Mesodermal cell (in vitro differentiated cells): ENCODE data around the gene TMEM200B.
"Not testable (repeated sequence)": the region's sequence is repeated elsewhere in the genome, so short reads cannot be mapped to it uniquely, and the experiment has no call there.

Source experiments
- H3K27ac ChIP-seq: 2 replicates; pipeline ENCODE4 v1.7.0; 2013; ENCODE audit warnings: mild to moderate bottlenecking, low read depth, low read length, moderate library complexity; ENCODE audit not compliant: severe bottlenecking
- H3K36me3 ChIP-seq: 2 replicates; pipeline ENCODE4 v1.7.1; 2013; ENCODE audit warnings: mild to moderate bottlenecking, low read length, moderate library complexity; ENCODE audit not compliant: control insufficient read depth, insufficient read depth
- H3K4me1 ChIP-seq: one replicate; pipeline ENCODE4 v1.7.1; 2013; ENCODE audit warnings: mild to moderate bottlenecking, low read length; ENCODE audit not compliant: insufficient read depth, control insufficient read depth, poor library complexity, severe bottlenecking
- H3K4me3 ChIP-seq: 2 replicates; pipeline ENCODE4 v1.7.0; 2013; ENCODE audit warnings: low read length, control low read depth, mild to moderate bottlenecking; ENCODE audit not compliant: insufficient read depth, poor library complexity, severe bottlenecking; ENCODE audit errors: extremely low read depth
- H3K9me3 ChIP-seq: 2 replicates; pipeline ENCODE4 v1.7.1; 2013; ENCODE audit warnings: mild to moderate bottlenecking, low read length, moderate library complexity; ENCODE audit not compliant: control insufficient read depth
- WGBS, 2 experiments: methylation state at CpG; one replicate each; pipeline ENCODE4 v1.1.5; 2013; ENCODE audit warnings: missing lambda C conversion rate in 2 of 2; ENCODE audit not compliant: insufficient coverage in 2 of 2; 5-methylcytosine and 5-hydroxymethylcytosine counted together

The TMEM200B gene

DNA sequence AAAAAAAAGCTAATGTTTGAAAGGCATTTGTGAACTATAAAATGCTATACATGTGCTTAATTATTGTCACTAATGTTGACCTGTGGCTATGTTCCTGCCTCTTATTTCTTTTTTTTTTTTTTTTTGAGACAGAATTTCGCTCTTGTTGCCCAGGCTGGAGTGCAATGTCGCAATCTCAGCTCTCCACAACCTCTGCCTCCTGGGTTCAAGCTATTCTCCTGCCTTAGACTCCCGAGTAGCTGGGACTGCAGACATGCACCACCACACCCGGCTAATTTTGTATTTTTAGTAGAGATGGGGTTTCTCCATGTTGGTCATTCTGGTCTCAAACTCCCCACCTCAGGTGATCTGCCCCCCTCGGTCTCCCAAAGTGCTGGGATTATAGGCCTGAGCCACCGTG is 15.7 kb downstream of the TMEM200B start:
- H3K4me3 ChIP-seq, H3K36me3 ChIP-seq: not testable (repeated sequence)
- 100% methylated on average over 1 to 2 of the region's 6 CpGs for WGBS, 2 experiments

DNA sequence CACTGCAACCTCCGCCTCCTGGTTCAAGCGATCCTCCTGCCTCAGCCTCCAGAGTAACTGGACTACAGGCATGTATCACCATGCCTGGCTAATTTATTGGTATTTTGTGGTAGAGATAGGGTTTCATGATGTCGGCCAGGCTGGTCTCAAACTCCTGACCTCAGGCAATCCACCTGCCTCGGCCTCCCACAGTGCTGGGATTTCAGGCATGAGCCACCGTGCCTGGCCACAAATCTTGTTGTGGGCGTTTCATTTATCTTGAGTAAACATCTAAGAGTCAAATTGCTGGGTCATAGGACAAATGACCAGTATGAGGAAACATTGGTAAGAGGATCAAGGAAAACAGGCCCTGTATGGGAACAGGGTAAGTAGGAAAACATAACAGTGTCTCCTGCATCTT is 17.9 kb downstream of the TMEM200B start:
- H3K4me1 ChIP-seq: no peaks in the 10 kb centered on the region
- H3K9me3 ChIP-seq: no peaks in the 10 kb centered on the region
- H3K4me3 ChIP-seq: no peak overlapping the region
- H3K27ac ChIP-seq: no peak overlapping the region
- WGBS, 2 experiments: 88 to 96% methylated on average over 6 of the region's 6 CpGs
- H3K36me3 ChIP-seq: no peaks in the 10 kb centered on the region

More for the DNA sequence above, 15.7 kb downstream of the TMEM200B start:
- H3K4me1 ChIP-seq, H3K27ac ChIP-seq, H3K9me3 ChIP-seq: not testable (repeated sequence)

GRCh38 chr1:29100487-29100886 is 23.2 kb downstream of the TMEM200B start:
- H3K4me3 ChIP-seq: no peak overlapping the region
- no CpG with 5 or more reads among the region's 1 CpG for WGBS, 2 experiments
- no peaks in the 10 kb centered on the region for H3K9me3 ChIP-seq
- no peaks in the 10 kb centered on the region for H3K4me1 ChIP-seq
- H3K27ac ChIP-seq: no peak overlapping the region
- peaks cover 9% of the 10 kb centered on the region for H3K36me3 ChIP-seq

DNA sequence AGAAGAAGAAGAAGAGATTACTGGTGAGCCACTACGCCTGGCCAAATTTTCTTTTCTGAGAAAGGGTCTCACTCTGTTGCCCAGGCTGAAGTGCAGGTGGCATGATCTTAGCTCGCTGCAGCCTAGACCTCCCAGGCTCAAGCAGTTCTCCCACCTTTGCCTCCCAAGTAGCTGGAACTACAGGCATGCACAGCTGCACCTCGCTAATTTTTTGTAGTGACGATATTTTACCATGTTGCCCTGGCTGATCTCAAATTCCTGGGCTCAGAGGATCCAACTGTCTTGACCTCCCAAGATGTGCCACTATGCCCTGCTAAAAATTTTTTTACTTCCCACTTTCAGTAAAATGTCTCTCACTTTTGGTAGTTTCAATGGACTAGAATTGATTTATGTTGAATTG is 24.4 kb downstream of the TMEM200B start:
- Histone ChIP-seq H3K36me3 (peaks cover 9% of the 10 kb centered on the region), H3K9me3 (no peaks in the 10 kb centered on the region), H3K4me3 (no peak overlapping the region), H3K27ac (no peak overlapping the region), H3K4me1 (no peaks in the 10 kb centered on the region)
- WGBS, 2 experiments: 98 to 100% methylated on average over 3 to 4 of the region's 4 CpGs

GRCh38 chr1:29096231-29096886 is 27.3 kb downstream of the TMEM200B start:
- 58 to 81% methylated on average over 4 of the region's 4 CpGs for WGBS, 2 experiments
- Histone ChIP-seq H3K9me3 (no peaks in the 10 kb centered on the region), H3K4me1 (no peaks in the 10 kb centered on the region), H3K27ac (no peak overlapping the region), H3K4me3 (no peak overlapping the region), H3K36me3 (peaks cover 9% of the 10 kb centered on the region)

DNA sequence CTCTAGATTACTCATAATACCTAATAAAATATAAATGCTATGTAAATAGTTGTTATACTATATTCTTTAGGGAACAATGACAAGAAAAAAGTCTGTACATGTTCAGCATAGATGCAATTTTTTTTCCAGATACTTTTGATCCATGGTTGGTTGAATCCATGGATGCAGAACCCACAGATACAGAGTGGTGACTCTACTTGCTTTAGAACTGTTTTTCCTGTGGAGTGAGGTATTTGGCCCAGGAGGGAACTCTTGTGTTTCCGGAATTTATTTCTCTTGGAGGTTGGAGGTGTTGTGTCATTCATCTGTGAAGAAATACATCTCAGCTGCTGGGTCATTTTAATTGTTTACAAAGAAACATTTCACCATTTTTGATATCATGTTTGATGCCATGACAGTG is 28.7 kb downstream of the TMEM200B start:
- Histone ChIP-seq H3K9me3 (no peaks in the 10 kb centered on the region), H3K4me1 (no peaks in the 10 kb centered on the region), H3K4me3 (no peak overlapping the region), H3K36me3 (peaks cover 4% of the 10 kb centered on the region), H3K27ac (no peak overlapping the region)
- no CpG with 5 or more reads among the region's 1 CpG for WGBS, 2 experiments

- H3K4me1 ChIP-seq: no peaks in the 10 kb centered on the region
- 86 to 100% methylated on average over 1 of the region's 3 CpGs for WGBS, 2 experiments
- H3K36me3 ChIP-seq: peaks cover 2% of the 10 kb centered on the region
- no peaks in the 10 kb centered on the region for H3K9me3 ChIP-seq
- H3K27ac ChIP-seq: no peak overlapping the region
- H3K4me3 ChIP-seq: no peak overlapping the region
Measured at GRCh38 chr1:29094433-29094832, 29.3 kb downstream of the TMEM200B start.

- not testable (repeated sequence) for H3K4me3 ChIP-seq, H3K9me3 ChIP-seq, H3K27ac ChIP-seq, H3K36me3 ChIP-seq, H3K4me1 ChIP-seq
- 100% methylated on average over 1 of the region's 5 CpGs; no CpG with 5 or more reads in 1 of the 2 experiments for WGBS, 2 experiments
Measured at GRCh38 chr1:29092704-29093103, 31.0 kb downstream of the TMEM200B start.

DNA sequence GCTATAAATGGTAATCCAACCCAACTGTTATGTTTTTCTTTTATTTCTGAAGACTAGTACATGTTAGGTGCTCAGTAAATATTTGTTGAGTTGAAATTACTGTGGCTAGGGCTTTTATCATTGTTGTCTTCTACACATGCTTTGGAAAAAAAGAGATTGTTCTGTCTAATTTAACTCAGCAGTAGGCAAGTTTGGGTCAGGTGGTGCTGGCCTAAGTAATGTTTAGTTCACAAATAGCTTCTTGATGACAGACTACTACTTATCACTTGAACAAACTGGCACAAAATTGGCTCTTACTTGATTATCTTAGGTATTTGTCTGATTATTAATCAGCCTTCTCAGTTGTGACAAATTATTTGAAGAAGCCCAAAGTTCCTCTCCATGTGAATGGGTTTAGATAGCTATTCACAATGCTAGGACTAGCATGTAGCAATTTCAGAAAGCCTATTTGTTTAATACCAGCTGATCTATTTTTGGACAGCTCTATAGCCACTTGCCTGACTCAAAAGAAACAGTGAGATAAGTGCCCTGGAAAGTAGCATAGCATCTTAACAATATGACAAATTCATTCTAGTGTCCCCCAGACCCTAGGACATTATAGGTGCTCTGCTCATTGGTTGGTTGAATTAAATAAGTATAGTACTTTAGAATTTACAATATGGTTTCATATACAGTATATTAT is 32.6 kb downstream of the TMEM200B start:
- Histone ChIP-seq H3K36me3 (no peaks in the 10 kb centered on the region), H3K27ac (no peak overlapping the region), H3K9me3 (no peaks in the 10 kb centered on the region), H3K4me3 (no peak overlapping the region), H3K4me1 (no peaks in the 10 kb centered on the region)

GRCh38 chr1:29084196-29084521 is 39.5 kb downstream of the TMEM200B start:
- Histone ChIP-seq H3K27ac (no peak overlapping the region), H3K9me3 (no peaks in the 10 kb centered on the region), H3K4me3 (no peak overlapping the region), H3K4me1 (peaks cover 4% of the 10 kb centered on the region), H3K36me3 (no peaks in the 10 kb centered on the region)
- WGBS, 2 experiments: 89 to 100% methylated on average over 1 of the region's 2 CpGs
